BLaER1 treated with 17β-estradiol and CSF1 and Interleukin-3, amounts not matched to agents 10 nM and 100 nM (cell line): Measurements from ENCODE around the gene IL1A.
A peak's percentile ranks its signal among the peaks of the same experiment; 100 is the strongest.

ENCODE experiments used
- H3K27ac ChIP-seq, 11 experiments: shearing (Covaris generic); formaldehyde crosslinking; 2 replicates each; pipeline ENCODE4 v1.8.1; 2022
- H3K27me3 ChIP-seq, 11 experiments: shearing (Covaris generic); formaldehyde crosslinking; 2 replicates each; pipeline ENCODE4 v1.8.1; 2022
- H3K36me3 ChIP-seq, 11 experiments: shearing (Covaris generic); formaldehyde crosslinking; 2 replicates each; pipeline ENCODE4 v1.8.1; 2022
- H3K4me1 ChIP-seq, 10 experiments: shearing (Covaris generic); formaldehyde crosslinking; 2 replicates each; pipeline ENCODE4 v1.8.1; 2022
- H3K4me2 ChIP-seq, 11 experiments: shearing (Covaris generic); formaldehyde crosslinking; 2 replicates each; pipeline ENCODE4 v1.8.1; 2022
- H3K4me3 ChIP-seq, 10 experiments: shearing (Covaris generic); formaldehyde crosslinking; 2 replicates each; pipeline ENCODE4 v1.8.1; 2022
- H3K9ac ChIP-seq, 11 experiments: shearing (Covaris generic); formaldehyde crosslinking; 2 replicates each; pipeline ENCODE4 v1.8.1; 2022
- H3K9me3 ChIP-seq, 11 experiments: shearing (Covaris generic); formaldehyde crosslinking; replicated peaks in 1 of 11; 2 replicates each; pipeline ENCODE4 v1.8.1; 2022
- H4K20me1 ChIP-seq, 11 experiments: shearing (Covaris generic); formaldehyde crosslinking; 2 replicates each; pipeline ENCODE4 v1.8.1; 2022
- Cebpa-rat ChIP-seq, 11 experiments: shearing (Covaris generic); IDR thresholded peaks; 2 replicates each; pipeline ENCODE4 v1.8.1; 2022

The IL1A gene

GRCh38 chr2:112728378-112729175, 55.7 kb downstream of the IL1A start:
- Histone ChIP-seq H3K36me3 (no peaks in the 10 kb centered on the region), H3K9ac (peak overlapping the region in 1 of 11 experiments; percentile 1; a peak in 1 of 22 replicates), H3K4me1 (peaks cover 26 to 71% (median 59%) of the 10 kb centered on the region in 10 experiments), H3K4me2 (peak overlapping the region; percentile 42 to 81 (median 64); a peak in 20 of 22 replicates), H3K9me3 (no peaks in the 10 kb centered on the region), H4K20me1 (no peaks in the 10 kb centered on the region), H3K27me3 (no peaks in the 10 kb centered on the region), H3K4me3 (no peak overlapping the region), H3K27ac (peak overlapping the region in 5 of 11 experiments; percentile 6 to 21 (median 11); a peak in 2 of 22 replicates)
- TF ChIP-seq Cebpa-rat (IDR thresholded peaks at IDR 0.05): no peak

GRCh38 chr2:112728029-112728362, 56.3 kb downstream of the IL1A start:
- Histone ChIP-seq H3K4me3 (no peak overlapping the region), H3K9ac (peak overlapping the region in 3 of 11 experiments; percentile 1 to 27 (median 19); a peak in 2 of 22 replicates), H3K27me3 (no peaks in the 10 kb centered on the region), H3K9me3 (no peaks in the 10 kb centered on the region), H3K36me3 (no peaks in the 10 kb centered on the region), H3K4me1 (peaks cover 26 to 77% (median 61%) of the 10 kb centered on the region in 10 experiments), H3K27ac (peak overlapping the region in 5 of 11 experiments; percentile 6 to 40 (median 19); a peak in 6 of 22 replicates), H3K4me2 (peak overlapping the region in 8 of 11 experiments; percentile 21 to 81 (median 64); a peak in 16 of 22 replicates), H4K20me1 (no peaks in the 10 kb centered on the region)
- no peak for TF ChIP-seq Cebpa-rat (IDR thresholded peaks at IDR 0.05)

- Histone ChIP-seq H3K4me1 (peaks cover 26 to 82% (median 61%) of the 10 kb centered on the region in 10 experiments), H3K36me3 (no peaks in the 10 kb centered on the region), H4K20me1 (no peaks in the 10 kb centered on the region), H3K4me3 (no peak overlapping the region), H3K27me3 (no peaks in the 10 kb centered on the region), H3K4me2 (peak overlapping the region in 6 of 11 experiments; percentile 47 to 81 (median 72); a peak in 12 of 22 replicates), H3K9me3 (no peaks in the 10 kb centered on the region), H3K27ac (peak overlapping the region in 7 of 11 experiments; percentile 8 to 44 (median 19); a peak in 6 of 22 replicates), H3K9ac (peak overlapping the region in 5 of 11 experiments; percentile 19 to 47 (median 30); a peak in 5 of 22 replicates)
- TF ChIP-seq Cebpa-rat (IDR thresholded peaks at IDR 0.05): no peak
These were observed 56.8 kb downstream of the IL1A start for GRCh38 chr2:112727276-112728028.

- Histone ChIP-seq H3K36me3 (no peaks in the 10 kb centered on the region), H3K4me1 (peaks cover 26 to 85% (median 61%) of the 10 kb centered on the region in 10 experiments), H3K27ac (peak overlapping the region in 9 of 11 experiments; percentile 19 to 60 (median 54); a peak in 16 of 22 replicates), H3K27me3 (no peaks in the 10 kb centered on the region), H3K9me3 (no peaks in the 10 kb centered on the region), H3K9ac (peak overlapping the region in 9 of 11 experiments; percentile 28 to 63 (median 49); a peak in 15 of 22 replicates), H3K4me3 (no peak overlapping the region), H3K4me2 (peak overlapping the region; percentile 40 to 81 (median 52); a peak in 21 of 22 replicates), H4K20me1 (no peaks in the 10 kb centered on the region)
- TF ChIP-seq Cebpa-rat (IDR thresholded peaks at IDR 0.05): no peak
These were observed 57.7 kb downstream of the IL1A start for GRCh38 chr2:112726487-112727190.

- Histone ChIP-seq H3K36me3 (no peaks in the 10 kb centered on the region), H3K4me1 (peaks cover 29 to 94% (median 67%) of the 10 kb centered on the region in 10 experiments), H3K9ac (peak overlapping the region in 9 of 11 experiments; percentile 28 to 63 (median 49); a peak in 14 of 22 replicates), H3K27me3 (no peaks in the 10 kb centered on the region), H3K4me3 (no peak overlapping the region), H3K9me3 (no peaks in the 10 kb centered on the region), H3K4me2 (peak overlapping the region; percentile 40 to 71 (median 55); a peak in 21 of 22 replicates), H4K20me1 (no peaks in the 10 kb centered on the region), H3K27ac (peak overlapping the region in 10 of 11 experiments; percentile 1 to 60 (median 52); a peak in 14 of 22 replicates)
- TF ChIP-seq Cebpa-rat (IDR thresholded peaks at IDR 0.05): no peak
These were observed 58.5 kb downstream of the IL1A start for GRCh38 chr2:112725545-112726457.

- H3K27me3 ChIP-seq: no peaks in the 10 kb centered on the region
- H3K9ac ChIP-seq: peak overlapping the region in 3 of 11 experiments; percentile 8 to 25 (median 13); a peak in 2 of 22 replicates
- peaks cover 38 to 97% (median 70%) of the 10 kb centered on the region in 10 experiments for H3K4me1 ChIP-seq
- H3K36me3 ChIP-seq: no peaks in the 10 kb centered on the region
- no peaks in the 10 kb centered on the region for H3K9me3 ChIP-seq
- peak overlapping the region in 5 of 11 experiments; percentile 39 to 71 (median 60); a peak in 10 of 22 replicates for H3K4me2 ChIP-seq
- peak overlapping the region in 9 of 11 experiments; percentile 22 to 59 (median 41); a peak in 14 of 22 replicates for H3K27ac ChIP-seq
- TF ChIP-seq Cebpa-rat (IDR thresholded peaks at IDR 0.05): no peak
- no peaks in the 10 kb centered on the region for H4K20me1 ChIP-seq
- H3K4me3 ChIP-seq: no peak overlapping the region
These were observed 59.4 kb downstream of the IL1A start for GRCh38 chr2:112724591-112725525.

- H3K36me3 ChIP-seq: no peaks in the 10 kb centered on the region
- TF ChIP-seq Cebpa-rat (IDR thresholded peaks at IDR 0.05): no peak
- 0 out of 22 replicates have a peak overlapping the region, but pooled peaks of 2 of the 11 experiments have one; percentile 0 to 18 for H3K9ac ChIP-seq
These were observed 60.3 kb downstream of the IL1A start for GRCh38 chr2:112723995-112724394.

More at GRCh38 chr2:112723995-112724394, 60.3 kb downstream of the IL1A start:
- Histone ChIP-seq H3K27me3 (no peaks in the 10 kb centered on the region), H3K27ac (peak overlapping the region in 7 of 11 experiments; percentile 24 to 57 (median 41); a peak in 10 of 22 replicates), H4K20me1 (no peaks in the 10 kb centered on the region), H3K4me2 (peak overlapping the region in 5 of 11 experiments; percentile 39 to 71 (median 60); a peak in 10 of 22 replicates), H3K4me3 (no peak overlapping the region), H3K4me1 (peaks cover 29 to 89% (median 61%) of the 10 kb centered on the region in 10 experiments), H3K9me3 (no peaks in the 10 kb centered on the region)
